GM18507 (cell line): ENCODE measurements around the gene SIGLEC1.
A peak's percentile ranks its signal among the peaks of the same experiment; 100 is the strongest.

Source experiments
- DNase-seq: peaks from one replicate; pipeline ENCODE4 v3.0.0; 2011; ENCODE audit warnings: low read depth; ENCODE audit not compliant: insufficient read length; ENCODE audit errors: extremely low spot score
- FAIRE-seq: peaks from 2 replicates; lab custom pipeline; 2011; peaks lifted over from hg19 to GRCh38; lab: Jason Lieb, UNC

The SIGLEC1 gene

GRCh38 chr20:3729811-3730540 lies 17.6 kb upstream of the SIGLEC1 start:
- FAIRE-seq (no peak), DNase-seq (no peak)

GRCh38 chr20:3729378-3729777 lies 17.0 kb upstream of the SIGLEC1 start:
- DNase-seq (no peak), FAIRE-seq (no peak)

- no peak for DNase-seq
- FAIRE-seq = no peak
These were observed 16.5 kb upstream of the SIGLEC1 start for GRCh38 chr20:3728876-3729275.

- DNase-seq (no peak), FAIRE-seq (no peak)
These were observed 16.0 kb upstream of the SIGLEC1 start for GRCh38 chr20:3728354-3728753.

GRCh38 chr20:3727401-3728021 lies 15.1 kb upstream of the SIGLEC1 start:
- DNase-seq (no peak), FAIRE-seq (no peak)

- FAIRE-seq (no peak), DNase-seq (no peak)
These were observed 12.0 kb upstream of the SIGLEC1 start for GRCh38 chr20:3724356-3724755.

- DNase-seq = no peak
- no peak for FAIRE-seq
These were observed 10.9 kb upstream of the SIGLEC1 start for GRCh38 chr20:3723284-3723683.

- no peak for DNase-seq
- no peak for FAIRE-seq
These were observed 9.5 kb upstream of the SIGLEC1 start for GRCh38 chr20:3721912-3722311.

- no peak for FAIRE-seq
- DNase-seq = no peak
These were observed 8.2 kb upstream of the SIGLEC1 start for GRCh38 chr20:3720626-3721025.

- FAIRE-seq (no peak), DNase-seq (no peak)
These were observed 7.7 kb upstream of the SIGLEC1 start for GRCh38 chr20:3720068-3720467.

- FAIRE-seq = no peak
These were observed 6.6 kb upstream of the SIGLEC1 start for GRCh38 chr20:3719046-3719445.

GRCh38 chr20:3716195-3716834 lies 3.9 kb upstream of the SIGLEC1 start:
- DNase-seq (peak; percentile 14), FAIRE-seq (peak; percentile 72)

More at GRCh38 chr20:3719046-3719445, 6.6 kb upstream of the SIGLEC1 start:
- DNase-seq = no peak

GRCh38 chr20:3714092-3714491 lies 1.7 kb upstream of the SIGLEC1 start:
- FAIRE-seq (no peak), DNase-seq (no peak)

GRCh38 chr20:3711484-3711941 lies 887 bp downstream of the SIGLEC1 start:
- FAIRE-seq = no peak
- no peak for DNase-seq

- peak; percentile 58 for FAIRE-seq
- DNase-seq = peak; percentile 70
These were observed 1.5 kb downstream of the SIGLEC1 start for GRCh38 chr20:3710703-3711483.

GRCh38 chr20:3710011-3710466 lies 2.4 kb downstream of the SIGLEC1 start:
- DNase-seq (no peak), FAIRE-seq (no peak)

GRCh38 chr20:3707508-3707899 lies 4.9 kb downstream of the SIGLEC1 start:
- FAIRE-seq (no peak), DNase-seq (no peak)

GRCh38 chr20:3706774-3707507 lies 5.5 kb downstream of the SIGLEC1 start:
- FAIRE-seq = no peak

More at GRCh38 chr20:3706774-3707507, 5.5 kb downstream of the SIGLEC1 start:
- no peak for DNase-seq
